ENCODE data around the gene NECTIN2. TPM values are rescaled to one million over a fixed set of nuclear protein-coding genes. Genes with fewer than 3 reads are reported as not detected.

NECTIN2 gene
- total RNA-seq, 4 donors from 2014 or later, result 58.6 to 129 (median 90.2) TPM

DNA sequence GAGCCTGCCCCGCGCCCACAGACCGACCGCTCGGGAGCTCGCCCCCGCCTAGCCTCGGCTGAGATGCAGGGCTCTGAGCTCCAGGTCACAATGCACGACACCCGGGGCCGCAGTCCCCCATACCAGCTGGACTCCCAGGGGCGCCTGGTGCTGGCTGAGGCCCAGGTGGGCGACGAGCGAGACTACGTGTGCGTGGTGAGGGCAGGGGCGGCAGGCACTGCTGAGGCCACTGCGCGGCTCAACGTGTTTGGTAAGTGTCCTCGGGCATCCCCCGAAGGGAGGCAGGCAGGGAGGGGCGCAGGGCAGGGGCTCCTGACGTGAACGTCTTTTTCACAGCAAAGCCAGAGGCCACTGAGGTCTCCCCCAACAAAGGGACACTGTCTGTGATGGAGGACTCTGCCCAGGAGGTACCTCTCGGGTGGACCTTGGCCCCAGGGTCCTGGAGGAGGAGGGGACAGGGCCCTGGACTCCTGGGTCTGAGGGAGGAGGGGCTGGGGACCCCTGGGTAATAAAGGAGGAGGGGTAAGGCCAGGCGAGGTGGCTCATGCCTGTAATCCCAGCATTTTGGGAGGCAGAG lies 33.9 kb upstream of the NECTIN2 start:
- DNase-seq (ENCODE audit: low spot score), result no peak
- TF ChIP-seq, protein P1, sequence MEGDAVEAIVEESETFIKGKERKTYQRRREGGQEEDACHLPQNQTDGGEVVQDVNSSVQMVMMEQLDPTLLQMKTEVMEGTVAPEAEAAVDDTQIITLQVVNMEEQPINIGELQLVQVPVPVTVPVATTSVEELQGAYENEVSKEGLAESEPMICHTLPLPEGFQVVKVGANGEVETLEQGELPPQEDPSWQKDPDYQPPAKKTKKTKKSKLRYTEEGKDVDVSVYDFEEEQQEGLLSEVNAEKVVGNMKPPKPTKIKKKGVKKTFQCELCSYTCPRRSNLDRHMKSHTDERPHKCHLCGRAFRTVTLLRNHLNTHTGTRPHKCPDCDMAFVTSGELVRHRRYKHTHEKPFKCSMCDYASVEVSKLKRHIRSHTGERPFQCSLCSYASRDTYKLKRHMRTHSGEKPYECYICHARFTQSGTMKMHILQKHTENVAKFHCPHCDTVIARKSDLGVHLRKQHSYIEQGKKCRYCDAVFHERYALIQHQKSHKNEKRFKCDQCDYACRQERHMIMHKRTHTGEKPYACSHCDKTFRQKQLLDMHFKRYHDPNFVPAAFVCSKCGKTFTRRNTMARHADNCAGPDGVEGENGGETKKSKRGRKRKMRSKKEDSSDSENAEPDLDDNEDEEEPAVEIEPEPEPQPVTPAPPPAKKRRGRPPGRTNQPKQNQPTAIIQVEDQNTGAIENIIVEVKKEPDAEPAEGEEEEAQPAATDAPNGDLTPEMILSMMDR (IDR thresholded peaks at IDR 0.05), result no peak
- ATAC-seq (ENCODE audit: low FRiP score), result no peak

DNA sequence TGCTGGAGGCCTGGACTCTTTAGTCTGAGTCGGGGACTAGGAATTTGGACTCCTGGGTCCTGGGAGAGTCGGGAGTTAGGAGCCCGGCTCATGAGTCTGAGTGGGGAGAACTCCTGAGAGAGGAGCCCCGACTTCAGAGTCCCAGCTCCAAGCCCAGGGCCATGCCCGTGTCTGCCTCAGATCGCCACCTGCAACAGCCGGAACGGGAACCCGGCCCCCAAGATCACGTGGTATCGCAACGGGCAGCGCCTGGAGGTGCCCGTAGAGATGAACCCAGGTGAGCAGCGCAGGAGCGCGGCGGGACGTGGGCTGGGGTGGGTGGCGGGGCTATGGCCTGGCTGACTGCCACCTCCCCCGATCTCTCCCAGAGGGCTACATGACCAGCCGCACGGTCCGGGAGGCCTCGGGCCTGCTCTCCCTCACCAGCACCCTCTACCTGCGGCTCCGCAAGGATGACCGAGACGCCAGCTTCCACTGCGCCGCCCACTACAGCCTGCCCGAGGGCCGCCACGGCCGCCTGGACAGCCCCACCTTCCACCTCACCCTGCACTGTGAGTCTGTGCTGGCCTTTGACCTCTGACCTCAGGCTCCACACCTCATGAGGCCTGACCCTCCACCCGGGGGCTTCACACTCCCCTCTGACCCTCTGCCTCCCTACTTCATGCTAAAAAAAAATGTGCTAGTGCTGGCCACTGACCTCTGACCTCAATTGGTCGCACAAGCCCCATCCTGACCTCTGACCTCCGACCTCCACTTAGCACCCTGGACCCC lies 32.8 kb upstream of the NECTIN2 start:
- DNase-seq (ENCODE audit: low spot score) (no peak), ATAC-seq (ENCODE audit: low FRiP score) (no peak)
- TF ChIP-seq, protein P1 (IDR thresholded peaks at IDR 0.05), result no peak

DNA sequence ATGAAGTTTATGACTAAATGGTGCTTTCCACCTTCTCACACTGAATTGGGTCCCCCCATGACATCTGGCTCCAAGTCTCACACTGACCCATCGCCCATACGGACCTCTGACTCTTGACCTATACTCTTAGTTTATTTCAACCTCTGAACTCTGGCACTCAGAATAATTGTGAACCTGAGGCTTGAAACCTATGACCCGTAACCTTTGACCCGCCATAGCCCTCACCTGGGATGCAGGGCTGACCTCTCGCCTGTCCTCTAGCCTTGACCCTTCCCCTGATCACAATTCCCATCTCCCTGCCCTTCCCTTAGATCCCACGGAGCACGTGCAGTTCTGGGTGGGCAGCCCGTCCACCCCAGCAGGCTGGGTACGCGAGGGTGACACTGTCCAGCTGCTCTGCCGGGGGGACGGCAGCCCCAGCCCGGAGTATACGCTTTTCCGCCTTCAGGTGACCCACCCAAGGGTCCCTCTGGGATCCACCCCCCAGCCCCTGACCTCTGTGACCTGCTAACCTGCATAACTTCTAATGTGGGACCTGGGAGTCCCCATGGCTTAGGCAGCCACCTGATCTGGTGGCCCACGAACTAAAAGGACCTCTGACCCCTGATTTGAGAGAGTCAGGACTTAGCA lies 32.1 kb upstream of the NECTIN2 start:
- TF ChIP-seq, protein P1 (IDR thresholded peaks at IDR 0.05), result no peak
- ATAC-seq (ENCODE audit: low FRiP score), result no peak
- no peak for DNase-seq (ENCODE audit: low spot score)

DNA sequence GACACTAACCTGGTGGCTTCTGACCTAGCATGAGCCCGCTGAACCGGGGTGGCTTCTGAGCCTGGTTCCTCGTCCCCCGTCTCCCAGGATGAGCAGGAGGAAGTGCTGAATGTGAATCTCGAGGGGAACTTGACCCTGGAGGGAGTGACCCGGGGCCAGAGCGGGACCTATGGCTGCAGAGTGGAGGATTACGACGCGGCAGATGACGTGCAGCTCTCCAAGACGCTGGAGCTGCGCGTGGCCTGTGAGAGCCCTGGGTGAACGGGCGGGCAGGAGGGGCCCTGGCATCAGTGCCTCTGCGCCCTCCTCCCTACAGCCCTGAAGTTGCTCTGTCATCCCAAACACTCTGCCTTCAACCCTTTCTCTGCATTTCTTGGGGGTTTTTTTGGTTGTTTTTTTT lies 31.6 kb upstream of the NECTIN2 start:
- TF ChIP-seq, protein P1 (IDR thresholded peaks at IDR 0.05), result no peak
- DNase-seq (ENCODE audit: low spot score) (no peak), ATAC-seq (ENCODE audit: low FRiP score) (no peak)

DNA sequence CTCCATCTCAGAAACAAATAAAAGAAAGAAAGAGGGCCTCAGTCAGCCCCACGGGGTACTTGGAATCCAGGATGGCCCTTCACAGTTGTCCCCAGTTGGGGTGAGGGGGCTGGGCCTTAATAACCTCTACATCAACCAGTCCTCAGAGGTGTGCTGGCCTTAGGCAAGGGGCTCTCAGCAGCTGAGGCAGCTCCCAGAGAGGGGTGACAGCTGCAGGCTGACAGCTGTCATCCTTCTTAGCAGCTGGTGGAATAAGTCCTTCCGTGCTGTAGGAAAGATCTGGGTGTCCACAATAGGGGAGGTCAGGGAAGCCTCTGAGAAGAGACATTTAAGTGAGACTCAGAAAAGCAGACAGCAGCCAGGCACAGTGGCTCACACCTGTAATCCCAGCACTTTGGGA lies 29.8 kb upstream of the NECTIN2 start:
- ATAC-seq (ENCODE audit: low FRiP score) (no peak), DNase-seq (ENCODE audit: low spot score) (no peak)
- TF ChIP-seq, protein P1 (IDR thresholded peaks at IDR 0.05), result no peak

DNA sequence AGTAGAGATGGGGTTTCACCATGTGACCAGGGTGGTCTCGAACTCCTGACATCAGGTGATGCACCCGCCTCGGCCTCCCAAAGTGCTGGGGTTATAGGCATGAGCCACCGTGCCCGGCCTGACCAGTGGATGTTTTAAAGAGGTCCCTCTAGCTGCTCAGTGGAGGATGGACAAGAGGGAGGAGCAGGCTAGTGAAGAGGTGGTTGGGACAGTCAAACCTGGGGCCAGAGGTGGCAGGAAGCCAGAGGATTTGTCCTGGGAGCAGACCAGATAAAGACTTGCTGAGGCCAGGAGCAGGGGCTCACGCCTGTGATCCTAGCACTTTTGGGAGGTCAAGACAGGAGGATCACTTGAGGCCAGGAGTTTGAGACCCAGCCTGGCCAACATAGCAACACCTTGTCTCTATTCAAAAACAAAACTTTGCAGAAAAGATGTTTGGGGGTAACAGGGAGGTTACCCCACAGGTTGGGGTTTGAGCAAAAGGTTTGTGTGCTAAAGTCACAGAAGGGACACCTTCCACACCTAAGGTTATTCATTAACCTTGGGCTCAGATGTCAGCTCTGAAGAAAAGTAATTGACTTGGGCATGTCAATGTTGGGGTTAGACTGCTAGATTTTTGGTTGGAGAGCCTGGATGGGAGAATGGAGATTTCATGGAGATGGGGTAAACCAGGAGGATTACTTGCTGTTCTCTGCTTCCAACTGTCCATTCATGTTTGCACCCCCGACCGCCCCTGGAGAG lies 28.2 kb upstream of the NECTIN2 start:
- ATAC-seq (ENCODE audit: low FRiP score) (no peak), DNase-seq (ENCODE audit: low spot score) (no peak)
- TF ChIP-seq, protein P1 (IDR thresholded peaks at IDR 0.05), result no peak

Data from omental fat pad (tissue), 4 donors.